ENCODE results near the gene GABPA. TPM values are rescaled to one million over a fixed set of nuclear protein-coding genes. Genes with fewer than 3 reads are reported as not detected.

Gene GABPA
- polyA plus RNA-seq, 1 donor (not counting 4 experiments of a cell fraction or from before 2014, with no cell fraction given) = 16.3 TPM

GRCh38 chr21:25733859-25734653, 716 bp upstream of the GABPA start:
- no peak for TF ChIP-seq EZH2 (IDR thresholded peaks at IDR 0.05; ENCODE audit: low read length)
- no peak for TF ChIP-seq CTCF (optimal IDR thresholded peaks at IDR 0.05 in 1 of 3, IDR thresholded peaks at IDR 0.05 in 1 of 3, conservative IDR thresholded peaks at IDR 0.05 in 1 of 3; ENCODE audit: extremely low read depth in 1 of 3, insufficient read depth in 2 of 3, low read length in 3 of 3)
- peak overlapping the region; percentile 71 for H3K4me2 ChIP-seq (ENCODE audit: control insufficient read depth, extremely low read depth, insufficient read depth, low read depth, low read length)
- H3K4me3 ChIP-seq (ENCODE audit: control insufficient read depth in 2 of 3, extremely low read depth in 1 of 3, insufficient read depth in 2 of 3, low read depth in 1 of 3, low read length in 3 of 3) = peak overlapping the region; percentile 53 to 99 (median 89)
- peaks cover 77% of the 10 kb centered on the region for H3K79me2 ChIP-seq (ENCODE audit: control insufficient read depth, insufficient read depth, low read length)
- H2AFZ ChIP-seq (ENCODE audit: control insufficient read depth, low read length) = peak overlapping the region; percentile 83
- H4K20me1 ChIP-seq (ENCODE audit: control insufficient read depth, extremely low read depth, insufficient read depth, low read length) = no peaks in the 10 kb centered on the region
- H3K27me3 ChIP-seq (ENCODE audit: control insufficient read depth, extremely low read depth, insufficient read depth, low read length) = no peaks in the 10 kb centered on the region
- no peaks in the 10 kb centered on the region for H3K9me3 ChIP-seq (ENCODE audit: control insufficient read depth, low read depth, low read length)
- peaks cover 10% of the 10 kb centered on the region for H3K4me1 ChIP-seq (ENCODE audit: control insufficient read depth, extremely low read depth, insufficient read depth, low read length)
- FAIRE-seq (no peak), DNase-seq (ENCODE audit: low read depth, low spot score) (no peak)
- H3K9ac ChIP-seq (ENCODE audit: control insufficient read depth, extremely low read depth, insufficient read depth, low read length) = peak overlapping the region; percentile 98
- H3K27ac ChIP-seq (ENCODE audit: control insufficient read depth, insufficient read depth, low read length) = peak overlapping the region; percentile 98
- H3K9me1 ChIP-seq (ENCODE audit: control insufficient read depth, extremely low read depth, insufficient read depth, low read length) = no peaks in the 10 kb centered on the region
- peaks cover 3 to 8% of the 10 kb centered on the region in 2 experiments for H3K36me3 ChIP-seq (ENCODE audit: control insufficient read depth in 2 of 2, extremely low read depth in 1 of 2, insufficient read depth in 2 of 2, low read length in 2 of 2)
- dilution Hi-C loops (cut with MboI; ENCODE audit: extremely low pct_ligation_motif_present, low sequenced_read_pairs) = no loop called here

GRCh38 chr21:25734654-25734903, 193 bp upstream of the GABPA start:
- no peak for TF ChIP-seq CTCF (optimal IDR thresholded peaks at IDR 0.05 in 1 of 3, IDR thresholded peaks at IDR 0.05 in 1 of 3, conservative IDR thresholded peaks at IDR 0.05 in 1 of 3; ENCODE audit: extremely low read depth in 1 of 3, insufficient read depth in 2 of 3, low read length in 3 of 3)
- DNase-seq (ENCODE audit: low read depth, low spot score) (no peak), FAIRE-seq (no peak)
- Histone ChIP-seq H3K36me3 (ENCODE audit: control insufficient read depth in 2 of 2, extremely low read depth in 1 of 2, insufficient read depth in 2 of 2, low read length in 2 of 2) (peaks cover 3 to 7% of the 10 kb centered on the region in 2 experiments), H4K20me1 (ENCODE audit: control insufficient read depth, extremely low read depth, insufficient read depth, low read length) (no peaks in the 10 kb centered on the region), H3K9me1 (ENCODE audit: control insufficient read depth, extremely low read depth, insufficient read depth, low read length) (no peaks in the 10 kb centered on the region), H3K4me3 (ENCODE audit: control insufficient read depth in 2 of 3, extremely low read depth in 1 of 3, insufficient read depth in 2 of 3, low read depth in 1 of 3, low read length in 3 of 3) (peak overlapping the region; percentile 53 to 99 (median 89)), H3K27ac (ENCODE audit: control insufficient read depth, insufficient read depth, low read length) (peak overlapping the region; percentile 98), H3K4me1 (ENCODE audit: control insufficient read depth, extremely low read depth, insufficient read depth, low read length) (peaks cover 10% of the 10 kb centered on the region), H3K79me2 (ENCODE audit: control insufficient read depth, insufficient read depth, low read length) (peaks cover 81% of the 10 kb centered on the region), H3K4me2 (ENCODE audit: control insufficient read depth, extremely low read depth, insufficient read depth, low read depth, low read length) (peak overlapping the region; percentile 71), H3K9me3 (ENCODE audit: control insufficient read depth, low read depth, low read length) (no peaks in the 10 kb centered on the region), H2AFZ (ENCODE audit: control insufficient read depth, low read length) (peak overlapping the region; percentile 83), H3K27me3 (ENCODE audit: control insufficient read depth, extremely low read depth, insufficient read depth, low read length) (no peaks in the 10 kb centered on the region), H3K9ac (ENCODE audit: control insufficient read depth, extremely low read depth, insufficient read depth, low read length) (peak overlapping the region; percentile 98)
- dilution Hi-C loops (cut with MboI; ENCODE audit: extremely low pct_ligation_motif_present, low sequenced_read_pairs) = no loop called here
